Mesodermal cell (in vitro differentiated cells): ENCODE measurements around the gene CRTAP.
"Not testable (repeated sequence)": the region's sequence is repeated elsewhere in the genome, so short reads cannot be mapped to it uniquely, and the experiment has no call there.

ENCODE experiments used
- H3K27ac ChIP-seq: 2 replicates; pipeline ENCODE4 v1.7.0; 2013; ENCODE audit warnings: mild to moderate bottlenecking, low read depth, low read length, moderate library complexity; ENCODE audit not compliant: severe bottlenecking
- H3K36me3 ChIP-seq: 2 replicates; pipeline ENCODE4 v1.7.1; 2013; ENCODE audit warnings: mild to moderate bottlenecking, low read length, moderate library complexity; ENCODE audit not compliant: control insufficient read depth, insufficient read depth
- H3K4me1 ChIP-seq: one replicate; pipeline ENCODE4 v1.7.1; 2013; ENCODE audit warnings: mild to moderate bottlenecking, low read length; ENCODE audit not compliant: insufficient read depth, control insufficient read depth, poor library complexity, severe bottlenecking
- H3K4me3 ChIP-seq: 2 replicates; pipeline ENCODE4 v1.7.0; 2013; ENCODE audit warnings: low read length, control low read depth, mild to moderate bottlenecking; ENCODE audit not compliant: insufficient read depth, poor library complexity, severe bottlenecking; ENCODE audit errors: extremely low read depth
- H3K9me3 ChIP-seq: 2 replicates; pipeline ENCODE4 v1.7.1; 2013; ENCODE audit warnings: mild to moderate bottlenecking, low read length, moderate library complexity; ENCODE audit not compliant: control insufficient read depth
- WGBS, 2 experiments: methylation state at CpG; one replicate each; pipeline ENCODE4 v1.1.5; 2013; ENCODE audit warnings: missing lambda C conversion rate in 2 of 2; ENCODE audit not compliant: insufficient coverage in 2 of 2; 5-methylcytosine and 5-hydroxymethylcytosine counted together

Gene CRTAP

GRCh38 chr3:33099701-33100100 lies 14.1 kb upstream of the CRTAP start:
- Histone ChIP-seq H3K27ac (no peak overlapping the region), H3K4me1 (peaks cover 7% of the 10 kb centered on the region), H3K4me3 (no peak overlapping the region), H3K36me3 (no peaks in the 10 kb centered on the region), H3K9me3 (no peaks in the 10 kb centered on the region)
- 75 to 97% methylated on average over 3 of the region's 3 CpGs for WGBS, 2 experiments

- Histone ChIP-seq H3K36me3 (no peaks in the 10 kb centered on the region), H3K4me3 (no peak overlapping the region), H3K9me3 (no peaks in the 10 kb centered on the region), H3K4me1 (peaks cover 7% of the 10 kb centered on the region), H3K27ac (no peak overlapping the region)
- WGBS, 2 experiments: 71 to 89% methylated on average over 1 to 2 of the region's 2 CpGs
These were observed 13.6 kb upstream of the CRTAP start for GRCh38 chr3:33100229-33100628.

- H3K4me1 ChIP-seq: no peaks in the 10 kb centered on the region
- H3K36me3 ChIP-seq: no peaks in the 10 kb centered on the region
- 96 to 100% methylated on average over 3 of the region's 3 CpGs for WGBS, 2 experiments
- H3K27ac ChIP-seq: no peak overlapping the region
- H3K9me3 ChIP-seq: no peaks in the 10 kb centered on the region
- H3K4me3 ChIP-seq: no peak overlapping the region
These were observed 10.8 kb upstream of the CRTAP start for GRCh38 chr3:33103034-33103433.

GRCh38 chr3:33103480-33103879 lies 10.3 kb upstream of the CRTAP start:
- Histone ChIP-seq H3K27ac (no peak overlapping the region), H3K36me3 (no peaks in the 10 kb centered on the region), H3K9me3 (no peaks in the 10 kb centered on the region), H3K4me3 (no peak overlapping the region), H3K4me1 (no peaks in the 10 kb centered on the region)
- 86 to 90% methylated on average over 2 of the region's 3 CpGs for WGBS, 2 experiments

- H3K9me3 ChIP-seq: no peaks in the 10 kb centered on the region
- no peak overlapping the region for H3K27ac ChIP-seq
- no peaks in the 10 kb centered on the region for H3K4me1 ChIP-seq
- 78 to 80% methylated on average over 2 to 3 of the region's 3 CpGs for WGBS, 2 experiments
- H3K4me3 ChIP-seq: no peak overlapping the region
- H3K36me3 ChIP-seq: no peaks in the 10 kb centered on the region
These were observed 9.0 kb upstream of the CRTAP start for GRCh38 chr3:33104803-33105202.

- WGBS, 2 experiments: 83 to 100% methylated on average over 1 to 3 of the region's 3 CpGs
- Histone ChIP-seq H3K9me3 (no peaks in the 10 kb centered on the region), H3K27ac (no peak overlapping the region), H3K4me1 (no peaks in the 10 kb centered on the region), H3K4me3 (no peak overlapping the region), H3K36me3 (no peaks in the 10 kb centered on the region)
These were observed 8.4 kb upstream of the CRTAP start for GRCh38 chr3:33105341-33105948.

GRCh38 chr3:33106854-33107253 lies 7.0 kb upstream of the CRTAP start:
- not testable (repeated sequence) for H3K9me3 ChIP-seq, H3K4me3 ChIP-seq, H3K27ac ChIP-seq, H3K4me1 ChIP-seq, H3K36me3 ChIP-seq
- WGBS, 2 experiments: 80 to 100% methylated on average over 1 of the region's 2 CpGs

- Histone ChIP-seq H3K36me3 (no peaks in the 10 kb centered on the region), H3K4me3 (no peak overlapping the region), H3K27ac (no peak overlapping the region), H3K9me3 (peaks cover 6% of the 10 kb centered on the region), H3K4me1 (peaks cover 6% of the 10 kb centered on the region)
- 100% methylated on average over 2 of the region's 8 CpGs; no CpG with 5 or more reads in 1 of the 2 experiments for WGBS, 2 experiments
These were observed 2.2 kb upstream of the CRTAP start for GRCh38 chr3:33111581-33111980.

- Histone ChIP-seq H3K4me3 (peak overlapping the region; percentile 76), H3K36me3 (peaks cover 16% of the 10 kb centered on the region), H3K4me1 (peaks cover 6% of the 10 kb centered on the region), H3K9me3 (peaks cover 6% of the 10 kb centered on the region), H3K27ac (peak overlapping the region; percentile 92)
- WGBS, 2 experiments: 56 to 82% methylated on average over 8 to 13 of the region's 14 CpGs
These were observed 809 bp downstream of the CRTAP start for GRCh38 chr3:33114622-33115023.

- Histone ChIP-seq H3K36me3 (peaks cover 22% of the 10 kb centered on the region), H3K4me1 (peaks cover 6% of the 10 kb centered on the region), H3K9me3 (peaks cover 6% of the 10 kb centered on the region), H3K4me3 (peak overlapping the region; percentile 76), H3K27ac (peak overlapping the region; percentile 92)
- 79 to 83% methylated on average over 8 to 12 of the region's 13 CpGs for WGBS, 2 experiments
These were observed 1.4 kb downstream of the CRTAP start for GRCh38 chr3:33115024-33115768.

GRCh38 chr3:33117461-33117860 lies 3.6 kb downstream of the CRTAP start:
- peaks cover 6% of the 10 kb centered on the region for H3K4me1 ChIP-seq
- no peak overlapping the region for H3K27ac ChIP-seq
- H3K4me3 ChIP-seq: no peak overlapping the region
- 96 to 100% methylated on average over 2 to 3 of the region's 3 CpGs for WGBS, 2 experiments
- H3K36me3 ChIP-seq: peaks cover 36% of the 10 kb centered on the region
- H3K9me3 ChIP-seq: peaks cover 1% of the 10 kb centered on the region
